Endothelial cell of umbilical vein (primary cell): ENCODE data around the gene TXNDC8. TPM values are rescaled to one million over a fixed set of nuclear protein-coding genes. Genes with fewer than 3 reads are reported as not detected.

ENCODE experiments used
- BruUV-seq: library from RNA; stranded (reverse); fragments of 400-500 nt; replicated peaks from 2 replicates; lab custom pipeline; 2021; lab: Mats Ljungman, UMichigan
- CTCF ChIA-PET: fragments of 300-600, 350-600 bp; sonication (Branson Sonifier 250); formaldehyde crosslinking; loops from one replicate; lab custom pipeline; 2021; ENCODE audit warnings: antibody characterized with exemption, inconsistent platforms; lab: Charles Lee
- POLR2A ChIA-PET: fragments of 300-600, 350-600 bp; sonication (Branson Sonifier 250); formaldehyde crosslinking; loops from one replicate; lab custom pipeline; 2021; ENCODE audit warnings: antibody characterized with exemption, inconsistent platforms; lab: Charles Lee
- DNase-seq: peaks from one replicate; pipeline ENCODE4 v3.0.0-alpha.2; 2011; ENCODE audit warnings: low read depth, low spot score
- FAIRE-seq: peaks from 2 replicates; lab custom pipeline; 2011; peaks lifted over from hg19 to GRCh38; lab: Jason Lieb, UNC
- H2AFZ ChIP-seq: 2 replicates; pipeline ENCODE4 v1.6.0; 2012; ENCODE audit warnings: low read depth, low read length, control low read depth, inconsistent platforms
- H3K27ac ChIP-seq: 2 replicates; pipeline ENCODE4 v1.5.1; 2011; ENCODE audit warnings: low read depth, mild to moderate bottlenecking, control low read depth, low read length, moderate library complexity; ENCODE audit not compliant: insufficient read depth
- H3K27me3 ChIP-seq, 2 experiments: 2 replicates each; pipeline versions ENCODE4 v1.6.0 to v1.6.1; 2011; ENCODE audit warnings: low read length in 2 of 2, mixed read lengths in 1 of 2; ENCODE audit not compliant: control insufficient read depth in 2 of 2, insufficient read depth in 2 of 2
- H3K36me3 ChIP-seq, 2 experiments: 2 replicates in 1 of 2; 3 replicates in 1 of 2; pipeline ENCODE4 v1.5.1; 2011; ENCODE audit warnings: low read length in 2 of 2, mild to moderate bottlenecking in 1 of 2, moderate library complexity in 1 of 2; ENCODE audit not compliant: control insufficient read depth in 2 of 2, insufficient read depth in 2 of 2; ENCODE audit errors: extremely low read depth in 1 of 2
- H3K4me1 ChIP-seq: 3 replicates; pipeline ENCODE4 v1.5.1; 2011; ENCODE audit warnings: mild to moderate bottlenecking, low read length; ENCODE audit not compliant: control insufficient read depth, insufficient read depth; ENCODE audit errors: extremely low read depth
- H3K4me2 ChIP-seq: 2 replicates; pipeline ENCODE4 v1.6.1; 2011; ENCODE audit warnings: low read length, control low read depth, mixed read lengths; ENCODE audit not compliant: insufficient read depth
- H3K4me3 ChIP-seq, 3 experiments: fragments of 200-600 bp in 1 of 3; sonication (generic), shearing (Covaris generic) in 1 of 3; replicated peaks in 1 of 3; 2 replicates each; pipeline ENCODE4 v1.5.1; 2011 to 2016; ENCODE audit warnings: control low read depth in 3 of 3, low read length in 3 of 3, mild to moderate bottlenecking in 2 of 3, inconsistent platforms in 1 of 3, low read depth in 1 of 3, moderate library complexity in 1 of 3; ENCODE audit not compliant: insufficient read depth in 1 of 3
- H3K79me2 ChIP-seq: 2 replicates; pipeline ENCODE4 v1.6.0; 2012; ENCODE audit warnings: low read length, inconsistent platforms; ENCODE audit not compliant: control insufficient read depth, insufficient read depth
- H3K9ac ChIP-seq: replicated peaks from 2 replicates; pipeline ENCODE3; 2011; ENCODE audit warnings: low read length, control low read depth; ENCODE audit not compliant: insufficient read depth; ENCODE audit errors: extremely low read depth
- H3K9me1 ChIP-seq: replicated peaks from 3 replicates; pipeline ENCODE4 v1.6.0; 2011; ENCODE audit warnings: mild to moderate bottlenecking, low read length; ENCODE audit not compliant: control insufficient read depth, insufficient read depth; ENCODE audit errors: extremely low read depth
- H3K9me3 ChIP-seq: replicated peaks from 2 replicates; pipeline ENCODE4 v1.5.1; 2012; ENCODE audit warnings: low read length, inconsistent platforms; ENCODE audit not compliant: control insufficient read depth, insufficient read depth
- H4K20me1 ChIP-seq: replicated peaks from 2 replicates; pipeline ENCODE3; 2011; ENCODE audit warnings: mild to moderate bottlenecking, low read length; ENCODE audit not compliant: control insufficient read depth, insufficient read depth; ENCODE audit errors: extremely low read depth
- EZH2 ChIP-seq: IDR thresholded peaks from 2 replicates; pipeline ENCODE4 v1.6.1; 2012; ENCODE audit warnings: borderline replicate concordance, low read depth, mild to moderate bottlenecking, moderate library complexity, low read length, inconsistent platforms; ENCODE audit not compliant: severe bottlenecking
- GATA2 ChIP-seq: IDR thresholded peaks from 2 replicates; pipeline ENCODE4 v1.7.0; 2011; ENCODE audit warnings: low read depth, mild to moderate bottlenecking, moderate library complexity, mixed read lengths, low read length; ENCODE audit not compliant: insufficient read length, insufficient read depth
- MYC ChIP-seq: IDR thresholded peaks from one replicate; pipeline ENCODE4 v1.6.1; 2011; ENCODE audit warnings: mild to moderate bottlenecking, low read depth, low read length
- POLR2AphosphoS5 ChIP-seq: IDR thresholded peaks from 2 replicates; pipeline ENCODE4 v1.6.1; 2012; ENCODE audit warnings: low read depth, mild to moderate bottlenecking, control low read depth, low read length, moderate library complexity; ENCODE audit not compliant: insufficient read depth
- dilution Hi-C: fragments of 300-500 bp; cut with MboI; formaldehyde crosslinking; loops from one replicate; pipeline ENCODE4 v1.15.0; 2019; ENCODE audit warnings: low sequenced_read_pairs; ENCODE audit not compliant: extremely low pct_ligation_motif_present
- intact Hi-C: fragments of 100-400 bp; cut with micrococcal nuclease; formaldehyde crosslinking; loops from one replicate; pipeline ENCODE4 v1.10.0; 2022
- polyA plus RNA-seq, 4 experiments: library from polyadenylated mRNA; depleted of rRNA in 3 of 4; stranded (reverse) in 3 of 4; unstranded in 1 of 4; fragments of >200 nt; gene quantifications; 2 replicates each; pipeline versions ENCODE4 v1.2.1 to v1.2.3, GENCODE V29; 2011 to 2012; ENCODE audit warnings: missing spikeins in 1 of 4
- total RNA-seq: library from RNA; stranded (reverse); gene quantifications from 2 replicates; pipeline ENCODE4 v1.2.3, GENCODE V29; 2021
- TF ChIP-seq, protein P1 (sequence below), 2 donors: IDR thresholded peaks; 1 replicate in 1 of 2; 2 replicates in 1 of 2; pipeline ENCODE4 v1.5.1; 2011; ENCODE audit warnings: low read length in 2 of 2, mild to moderate bottlenecking in 2 of 2, moderate library complexity in 2 of 2, control low read depth in 1 of 2, inconsistent platforms in 1 of 2, low read depth in 1 of 2; ENCODE audit not compliant: insufficient read depth in 1 of 2; ENCODE audit errors: extremely low read depth in 1 of 2
- TF ChIP-seq, protein P2 (sequence below): IDR thresholded peaks from 2 replicates; pipeline ENCODE4 v1.6.1; 2011; ENCODE audit not compliant: insufficient read depth, insufficient read length

Gene TXNDC8
- total and polyA plus RNA-seq, 2 donors (not counting 3 experiments of a cell fraction or from before 2014, with no cell fraction given) = not detected

DNA sequence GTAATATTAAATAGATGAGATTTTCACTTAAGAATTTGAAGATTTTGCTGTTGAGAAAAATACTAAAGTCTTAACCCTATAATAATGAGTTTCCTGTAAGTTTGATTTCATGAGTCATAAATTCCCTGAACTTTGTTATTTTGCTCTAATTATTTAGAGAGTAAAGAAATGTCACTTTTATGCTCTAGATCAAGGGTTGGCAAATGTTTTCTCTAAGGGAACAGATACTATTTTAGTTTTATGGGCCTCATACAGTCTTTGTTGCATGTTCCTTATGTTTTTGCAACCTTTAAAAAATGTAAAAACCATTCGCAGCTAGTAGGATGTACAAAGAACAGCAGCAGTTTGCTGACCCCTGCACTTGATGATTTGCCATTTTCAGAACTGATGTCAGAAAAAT lies 480 bp upstream of the TXNDC8 start:
- no peak for TF ChIP-seq EZH2
- TF ChIP-seq GATA2 = no peak
- TF ChIP-seq, protein P1, sequence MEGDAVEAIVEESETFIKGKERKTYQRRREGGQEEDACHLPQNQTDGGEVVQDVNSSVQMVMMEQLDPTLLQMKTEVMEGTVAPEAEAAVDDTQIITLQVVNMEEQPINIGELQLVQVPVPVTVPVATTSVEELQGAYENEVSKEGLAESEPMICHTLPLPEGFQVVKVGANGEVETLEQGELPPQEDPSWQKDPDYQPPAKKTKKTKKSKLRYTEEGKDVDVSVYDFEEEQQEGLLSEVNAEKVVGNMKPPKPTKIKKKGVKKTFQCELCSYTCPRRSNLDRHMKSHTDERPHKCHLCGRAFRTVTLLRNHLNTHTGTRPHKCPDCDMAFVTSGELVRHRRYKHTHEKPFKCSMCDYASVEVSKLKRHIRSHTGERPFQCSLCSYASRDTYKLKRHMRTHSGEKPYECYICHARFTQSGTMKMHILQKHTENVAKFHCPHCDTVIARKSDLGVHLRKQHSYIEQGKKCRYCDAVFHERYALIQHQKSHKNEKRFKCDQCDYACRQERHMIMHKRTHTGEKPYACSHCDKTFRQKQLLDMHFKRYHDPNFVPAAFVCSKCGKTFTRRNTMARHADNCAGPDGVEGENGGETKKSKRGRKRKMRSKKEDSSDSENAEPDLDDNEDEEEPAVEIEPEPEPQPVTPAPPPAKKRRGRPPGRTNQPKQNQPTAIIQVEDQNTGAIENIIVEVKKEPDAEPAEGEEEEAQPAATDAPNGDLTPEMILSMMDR (IDR thresholded peaks at IDR 0.05; ENCODE audit: extremely low read depth in 1 of 2, insufficient read depth in 1 of 2, low read depth in 1 of 2, low read length in 2 of 2) = no peak
- TF ChIP-seq, protein P2, sequence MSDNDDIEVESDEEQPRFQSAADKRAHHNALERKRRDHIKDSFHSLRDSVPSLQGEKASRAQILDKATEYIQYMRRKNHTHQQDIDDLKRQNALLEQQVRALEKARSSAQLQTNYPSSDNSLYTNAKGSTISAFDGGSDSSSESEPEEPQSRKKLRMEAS = no peak
- no peak for TF ChIP-seq MYC
- TF ChIP-seq POLR2AphosphoS5 = no peak
- FAIRE-seq (no peak), DNase-seq (no peak)
- Histone ChIP-seq H3K36me3 (no peaks in the 10 kb centered on the region), H3K27me3 (no peaks in the 10 kb centered on the region), H3K4me1 (no peaks in the 10 kb centered on the region), H3K27ac (no peak overlapping the region), H3K9ac (no peak overlapping the region), H3K4me2 (no peak overlapping the region), H3K79me2 (no peaks in the 10 kb centered on the region), H4K20me1 (no peaks in the 10 kb centered on the region), H3K9me3 (no peaks in the 10 kb centered on the region), H2AFZ (no peak overlapping the region), H3K4me3 (no peak overlapping the region), H3K9me1 (no peaks in the 10 kb centered on the region)
- ChIA-PET CTCF (no interaction called here), POLR2A (no interaction called here)
- dilution Hi-C loops = no loop called here
- no TSS peak for BruUV-seq
- intact Hi-C loops = no loop called here
